OCI-LY1 (cell line): ENCODE measurements around the gene CHPF.

Source experiments
- H2AFZ ChIP-seq: fragments of 200-600 bp; sonication (generic), shearing (Covaris generic); 2 replicates; pipeline ENCODE4 v1.6.0; 2014; ENCODE audit warnings: antibody characterized with exemption, mild to moderate bottlenecking, low read length
- H3F3A ChIP-seq: fragments of 200-600 bp; sonication (generic), shearing (Covaris generic); 2 replicates; pipeline ENCODE4 v1.6.0; 2014; ENCODE audit warnings: mild to moderate bottlenecking, antibody characterized with exemption, low read length, moderate library complexity; ENCODE audit not compliant: insufficient read depth
- H3K27ac ChIP-seq: fragments of 200-600 bp; sonication (generic); 2 replicates; pipeline ENCODE4 v1.5.1; 2014; ENCODE audit warnings: low read length, mixed run types, mild to moderate bottlenecking, low read depth; ENCODE audit not compliant: poor library complexity, severe bottlenecking
- H3K27me3 ChIP-seq: fragments of 200-600 bp; sonication (generic); 2 replicates; pipeline ENCODE4 v1.6.0; 2014; ENCODE audit warnings: antibody characterized with exemption, mild to moderate bottlenecking, low read length, moderate library complexity; ENCODE audit not compliant: insufficient read depth
- H3K36me3 ChIP-seq: fragments of 200-600 bp; sonication (generic); 2 replicates; pipeline ENCODE4 v1.6.1; 2014; ENCODE audit warnings: mild to moderate bottlenecking, antibody characterized with exemption, low read length, moderate library complexity, mixed read lengths; ENCODE audit not compliant: insufficient read depth
- H3K4me1 ChIP-seq: fragments of 200-600 bp; sonication (generic); 2 replicates; pipeline ENCODE4 v1.5.1; 2014; ENCODE audit warnings: mild to moderate bottlenecking, low read length, moderate library complexity; ENCODE audit not compliant: insufficient read depth, severe bottlenecking
- H3K4me2 ChIP-seq: fragments of 200-600 bp; sonication (generic), shearing (Covaris generic); 2 replicates; pipeline ENCODE4 v1.6.1; 2014; ENCODE audit warnings: low read length
- H3K4me3 ChIP-seq: fragments of 200-600 bp; sonication (generic); 2 replicates; pipeline ENCODE4 v1.5.1; 2014; ENCODE audit warnings: low read length, low read depth, mild to moderate bottlenecking, mixed read lengths; ENCODE audit not compliant: poor library complexity, severe bottlenecking
- H3K79me2 ChIP-seq: fragments of 200-600 bp; shearing (Covaris generic); 2 replicates; pipeline ENCODE4 v1.6.1; 2016; ENCODE audit warnings: mixed run types, low read length, mixed read lengths; ENCODE audit not compliant: insufficient read depth
- H3K9ac ChIP-seq: fragments of 200-600 bp; sonication (generic), shearing (Covaris generic); 2 replicates; pipeline ENCODE4 v1.6.1; 2014; ENCODE audit warnings: mild to moderate bottlenecking, low read length, mixed read lengths
- H3K9me2 ChIP-seq: fragments of 200-600 bp; sonication (generic), shearing (Covaris generic); 2 replicates; pipeline ENCODE4 v1.6.1; 2014; ENCODE audit warnings: low read depth, mild to moderate bottlenecking, low read length, mixed read lengths
- H3K9me3 ChIP-seq: fragments of 200-600 bp; shearing (Covaris generic); 2 replicates; pipeline ENCODE4 v1.6.1; 2014; ENCODE audit warnings: low read length, mixed read lengths
- H4K20me1 ChIP-seq: fragments of 200-600 bp; sonication (generic), shearing (Covaris generic); 2 replicates; pipeline ENCODE4 v1.6.0; 2016; ENCODE audit warnings: mild to moderate bottlenecking, low read length; ENCODE audit not compliant: insufficient read depth
- CTCF ChIP-seq: fragments of 200-600 bp; sonication (generic), shearing (Covaris generic); IDR thresholded peaks from 2 replicates; pipeline ENCODE4 v1.5.1; 2017; ENCODE audit warnings: mild to moderate bottlenecking, antibody characterized with exemption, low read length, moderate library complexity, mixed read lengths
- EZH2 ChIP-seq: fragments of 200-600 bp; sonication (generic), shearing (Covaris generic); IDR thresholded peaks from 2 replicates; pipeline ENCODE4 v1.8.0; 2017; ENCODE audit warnings: borderline replicate concordance, mixed run types, mild to moderate bottlenecking, antibody characterized with exemption, low read length, moderate library complexity, mixed read lengths

CHPF gene

GRCh38 chr2:219569041-219569440, 25.4 kb upstream of the CHPF start:
- Histone ChIP-seq H3K36me3 (no peaks in the 10 kb centered on the region), H3K27ac (no peak overlapping the region), H3K4me3 (no peak overlapping the region), H2AFZ (no peak overlapping the region), H3F3A (no peaks in the 10 kb centered on the region), H3K4me1 (no peaks in the 10 kb centered on the region), H3K9me3 (no peaks in the 10 kb centered on the region), H3K4me2 (no peak overlapping the region), H3K9me2 (no peaks in the 10 kb centered on the region), H3K27me3 (peaks cover 3% of the 10 kb centered on the region; the same call in 1 of the 2 replicates), H3K79me2 (no peaks in the 10 kb centered on the region), H3K9ac (no peak overlapping the region), H4K20me1 (no peaks in the 10 kb centered on the region)
- TF ChIP-seq CTCF (no peak), EZH2 (no peak)

- Histone ChIP-seq H3K27me3 (peaks cover 3% of the 10 kb centered on the region; the same call in 1 of the 2 replicates), H2AFZ (no peak overlapping the region), H4K20me1 (no peaks in the 10 kb centered on the region), H3K4me2 (no peak overlapping the region), H3K4me3 (no peak overlapping the region), H3K27ac (no peak overlapping the region), H3K79me2 (no peaks in the 10 kb centered on the region), H3K9ac (no peak overlapping the region), H3K9me3 (no peaks in the 10 kb centered on the region), H3K36me3 (no peaks in the 10 kb centered on the region), H3K9me2 (no peaks in the 10 kb centered on the region), H3F3A (no peaks in the 10 kb centered on the region), H3K4me1 (no peaks in the 10 kb centered on the region)
- TF ChIP-seq CTCF (no peak), EZH2 (no peak)
Measured at GRCh38 chr2:219567791-219568361, 24.3 kb upstream of the CHPF start.

- Histone ChIP-seq H2AFZ (no peak overlapping the region), H3K4me2 (no peak overlapping the region), H3K9me2 (no peaks in the 10 kb centered on the region), H3K27ac (no peak overlapping the region), H3K4me3 (no peak overlapping the region), H3K9ac (no peak overlapping the region), H4K20me1 (no peaks in the 10 kb centered on the region), H3K27me3 (peaks cover 3% of the 10 kb centered on the region; the same call in 1 of the 2 replicates), H3K9me3 (no peaks in the 10 kb centered on the region), H3K4me1 (no peaks in the 10 kb centered on the region), H3K79me2 (no peaks in the 10 kb centered on the region), H3K36me3 (no peaks in the 10 kb centered on the region), H3F3A (no peaks in the 10 kb centered on the region)
- TF ChIP-seq CTCF = no peak
- TF ChIP-seq EZH2 = no peak
Measured at GRCh38 chr2:219567131-219567530, 23.5 kb upstream of the CHPF start.
